B cell (primary cell): ENCODE measurements around the gene DNAH11. TPM values are rescaled to one million over a fixed set of nuclear protein-coding genes. Genes with fewer than 3 reads are reported as not detected.

ENCODE experiments used
- ATAC-seq: fragments of 200-7000 bp; cut with Tn5 transposase; one replicate; pipeline ENCODE4 v1.10.0; 2021; ENCODE audit warnings: low read depth, mild to moderate bottlenecking, moderate number of reproducible peaks, moderate library complexity
- CTCF ChIA-PET: fragments of 350-600 bp; sonication (Branson Sonifier 250); formaldehyde crosslinking; loops from one replicate; lab custom pipeline; 2021; ENCODE audit warnings: antibody characterized with exemption, inconsistent platforms; lab: Charles Lee
- POLR2A ChIA-PET: fragments of 350-600 bp; sonication (Branson Sonifier 250); formaldehyde crosslinking; loops from one replicate; lab custom pipeline; 2021; ENCODE audit warnings: antibody characterized with exemption; lab: Charles Lee
- DNase-seq: peaks from one replicate; pipeline ENCODE4 v3.0.0; 2013
- H2AFZ ChIP-seq: 2 replicates; pipeline ENCODE4 v1.6.1; 2012; ENCODE audit warnings: mild to moderate bottlenecking, low read depth, low read length; ENCODE audit not compliant: insufficient read depth, poor library complexity, severe bottlenecking
- H3K27ac ChIP-seq, 2 donors: 1 replicate in 1 of 2; 2 replicates in 1 of 2; pipeline ENCODE4 v1.5.1; 2012 to 2013; ENCODE audit warnings: low read length in 2 of 2, mild to moderate bottlenecking in 2 of 2, moderate library complexity in 1 of 2
- H3K27me3 ChIP-seq, 4 experiments: fragments of 200-600 bp in 1 of 4; sonication (generic) in 1 of 4; replicated peaks in 1 of 4; 1 replicate in 2 of 4; 2 replicates in 2 of 4; pipeline versions ENCODE4 v1.6.1 to v1.7.0; 2013 to 2016; ENCODE audit warnings: low read length in 3 of 4, mild to moderate bottlenecking in 2 of 4, mixed read lengths in 1 of 4, moderate library complexity in 1 of 4; ENCODE audit not compliant: insufficient read depth in 4 of 4, control insufficient read depth in 3 of 4; ENCODE audit errors: control extremely low read depth in 1 of 4
- H3K36me3 ChIP-seq, 2 experiments: replicated peaks in 1 of 2; 1 replicate in 1 of 2; 2 replicates in 1 of 2; pipeline versions ENCODE4 v1.6.1 to v1.7.1; 2013; ENCODE audit warnings: low read length in 1 of 2; ENCODE audit not compliant: insufficient read depth in 2 of 2, control insufficient read depth in 1 of 2; ENCODE audit errors: control extremely low read depth in 1 of 2, extremely low read depth in 1 of 2
- H3K4me1 ChIP-seq, 2 donors: fragments of 200-600 bp in 1 of 2; sonication (generic) in 1 of 2; 1 replicate in 1 of 2; 2 replicates in 1 of 2; pipeline versions ENCODE4 v1.5.1 to v1.6.1; 2013 to 2017; ENCODE audit warnings: low read length in 2 of 2; ENCODE audit not compliant: control insufficient read depth in 2 of 2, insufficient read depth in 2 of 2
- H3K4me2 ChIP-seq: replicated peaks from 2 replicates; pipeline ENCODE3; 2012; ENCODE audit warnings: mild to moderate bottlenecking, low read depth, low read length; ENCODE audit not compliant: poor library complexity, severe bottlenecking
- H3K4me3 ChIP-seq, 5 experiments: fragments of 200-600 bp in 1 of 5; sonication (generic) in 1 of 5; 1 replicate in 3 of 5; 2 replicates in 2 of 5; pipeline versions ENCODE4 v1.5.1 to v1.7.0; 2011 to 2016; ENCODE audit warnings: low read length in 4 of 5, mild to moderate bottlenecking in 4 of 5, low read depth in 2 of 5, control low read depth in 1 of 5, moderate library complexity in 1 of 5; ENCODE audit not compliant: insufficient read depth in 1 of 5; ENCODE audit errors: control extremely low read depth in 1 of 5, extremely low read depth in 1 of 5
- H3K79me2 ChIP-seq: fragments of 200-600 bp; sonication (generic); one replicate; pipeline ENCODE4 v1.6.0; 2016; ENCODE audit warnings: low read length; ENCODE audit not compliant: control insufficient read depth, insufficient read depth
- H3K9ac ChIP-seq: fragments of 200-600 bp; sonication (generic); 2 replicates; pipeline ENCODE4 v1.6.1; 2017; ENCODE audit warnings: mild to moderate bottlenecking, low read length, moderate library complexity
- H3K9me3 ChIP-seq, 3 donors: one replicate each; pipeline versions ENCODE4 v1.6.1 to v1.7.1; 2013; ENCODE audit warnings: low read length in 2 of 3; ENCODE audit not compliant: control insufficient read depth in 2 of 3, insufficient read depth in 1 of 3; ENCODE audit errors: control extremely low read depth in 1 of 3
- H4K20me1 ChIP-seq: 2 replicates; pipeline ENCODE4 v1.6.0; 2012; ENCODE audit warnings: mild to moderate bottlenecking, low read length; ENCODE audit not compliant: insufficient read depth, control insufficient read depth, poor library complexity, severe bottlenecking
- H3K27ac Mint-ChIP-seq: one replicate; pipeline ENCODE4 v1.8.0; 2021; ENCODE audit warnings: mixed read lengths
- H3K27me3 Mint-ChIP-seq: one replicate; pipeline ENCODE4 v1.8.0; 2021; ENCODE audit warnings: mixed read lengths
- H3K4me1 Mint-ChIP-seq: one replicate; pipeline ENCODE4 v1.8.0; 2021; ENCODE audit warnings: mixed read lengths
- H3K4me3 Mint-ChIP-seq: one replicate; pipeline ENCODE4 v1.8.0; 2021; ENCODE audit warnings: mixed read lengths
- H3K9me3 Mint-ChIP-seq: one replicate; pipeline ENCODE4 v1.8.0; 2022; ENCODE audit warnings: mixed read lengths; ENCODE audit not compliant: insufficient read depth
- CTCF ChIP-seq: fragments of 200-600 bp; IDR thresholded peaks from one replicate; pipeline ENCODE4 v1.8.0; 2022; ENCODE audit warnings: antibody characterized with exemption, mild to moderate bottlenecking
- EZH2 ChIP-seq: IDR thresholded peaks from 2 replicates; pipeline ENCODE4 v1.6.1; 2012; ENCODE audit warnings: borderline replicate concordance, low read depth, mild to moderate bottlenecking, moderate library complexity, low read length; ENCODE audit not compliant: insufficient read depth, poor library complexity, severe bottlenecking
- WGBS: methylation state at CpG from one replicate; pipeline ENCODE4 v1.1.5; 2013; ENCODE audit warnings: missing lambda C conversion rate; ENCODE audit not compliant: insufficient coverage; 5-methylcytosine and 5-hydroxymethylcytosine counted together
- intact Hi-C: fragments of 100-400 bp; cut with micrococcal nuclease; formaldehyde crosslinking; loops from one replicate; pipeline ENCODE4 v1.10.0; 2022
- polyA plus RNA-seq: library from polyadenylated mRNA; depleted of rRNA; stranded (reverse); fragments of >200 nt; gene quantifications from 2 replicates; pipeline ENCODE4 v1.2.3, GENCODE V29; 2012
- total RNA-seq, 2 donors: library from RNA; stranded (reverse); fragments of 120-200 nt in 1 of 2; gene quantifications; 1 replicate in 1 of 2; 2 replicates in 1 of 2; pipeline versions ENCODE4 v1.2.3 to v1.2.4, GENCODE V29; 2013 to 2022

Gene DNAH11
- total and polyA plus RNA-seq, 2 donors (not counting 1 experiment from before 2014, with no cell fraction given), result not detected

GRCh38 chr7:21733837-21734236 is 191.0 kb downstream of the DNAH11 start:
- H3K27ac Mint-ChIP-seq, result no peak overlapping the region
- Histone ChIP-seq H3K4me2 (no peak overlapping the region), H3K9ac (no peak overlapping the region), H3K27me3 (no peaks in the 10 kb centered on the region), H4K20me1 (no peaks in the 10 kb centered on the region), H3K4me3 (no peak overlapping the region), H3K4me1 (no peaks in the 10 kb centered on the region), H3K36me3 (no peaks in the 10 kb centered on the region), H3K79me2 (no peaks in the 10 kb centered on the region), H2AFZ (no peak overlapping the region), H3K27ac (no peak overlapping the region), H3K9me3 (no peaks in the 10 kb centered on the region)
- no peak overlapping the region for H3K4me3 Mint-ChIP-seq
- WGBS, result no CpG with 5 or more reads among the region's 5 CpGs
- TF ChIP-seq CTCF, result no peak
- no peak for TF ChIP-seq EZH2
- H3K27me3 Mint-ChIP-seq, result peaks cover 7% of the 10 kb centered on the region
- no peaks in the 10 kb centered on the region for H3K4me1 Mint-ChIP-seq
- ChIA-PET POLR2A (no interaction called here), CTCF (no interaction called here)
- DNase-seq (no peak), ATAC-seq (no peak)
- intact Hi-C loops, result no loop called here
- no peaks in the 10 kb centered on the region for H3K9me3 Mint-ChIP-seq

GRCh38 chr7:21743493-21743892 is 200.7 kb downstream of the DNAH11 start:
- no peak overlapping the region for H3K4me3 ChIP-seq
- H3K79me2 ChIP-seq, result no peaks in the 10 kb centered on the region
- H4K20me1 ChIP-seq, result no peaks in the 10 kb centered on the region
- H3K4me2 ChIP-seq, result no peak overlapping the region
- no peaks in the 10 kb centered on the region for H3K4me1 Mint-ChIP-seq
- no peak overlapping the region for H3K4me3 Mint-ChIP-seq
- H3K9ac ChIP-seq, result no peak overlapping the region
- H3K27ac ChIP-seq, result no peak overlapping the region
- H3K27me3 ChIP-seq, result no peaks in the 10 kb centered on the region
- no peak for TF ChIP-seq CTCF
- no peak for TF ChIP-seq EZH2
- no peaks in the 10 kb centered on the region for H3K27me3 Mint-ChIP-seq
- H3K27ac Mint-ChIP-seq, result no peak overlapping the region
- ChIA-PET CTCF (no interaction called here), POLR2A (no interaction called here)
- WGBS, result no CpG with 5 or more reads among the region's 6 CpGs
- H3K9me3 Mint-ChIP-seq, result no peaks in the 10 kb centered on the region
- no peak overlapping the region for H2AFZ ChIP-seq
- no peaks in the 10 kb centered on the region for H3K4me1 ChIP-seq
- intact Hi-C loops, result no loop called here
- H3K36me3 ChIP-seq, result no peaks in the 10 kb centered on the region
- ATAC-seq, result no peak
- no peaks in the 10 kb centered on the region for H3K9me3 ChIP-seq
- DNase-seq, result no peak
